ENCODE measurements around the gene RNF115. TPM values are rescaled to one million over a fixed set of nuclear protein-coding genes. Genes with fewer than 3 reads are reported as not detected.
"Not testable (repeated sequence)": the region's sequence is repeated elsewhere in the genome, so short reads cannot be mapped to it uniquely, and the experiment has no call there.

Gene RNF115
- polyA plus RNA-seq, 2 of the 4 experiments (the other 2 are of a cell fraction), result 8.5 to 18.8 TPM

DNA sequence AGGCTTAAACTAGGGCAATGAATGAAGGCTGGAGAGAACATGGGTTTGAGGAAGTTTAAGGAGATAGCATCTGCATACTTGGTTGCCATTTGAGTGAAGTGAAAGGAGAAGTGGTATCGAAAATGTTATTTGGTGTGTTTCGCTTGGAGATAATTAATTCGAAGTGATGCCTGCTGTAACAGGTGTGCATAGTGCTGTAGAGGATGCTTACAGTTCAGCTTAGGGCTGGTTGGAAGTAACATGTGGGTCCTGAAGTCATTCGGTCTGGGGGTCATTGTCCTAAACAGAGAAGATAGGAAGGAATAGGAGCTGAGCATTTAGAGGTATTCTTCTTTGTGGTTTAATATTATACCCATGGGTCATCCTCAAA lies 21.2 kb upstream of the RNF115 start (continued):
- TF ChIP-seq, protein P1, sequence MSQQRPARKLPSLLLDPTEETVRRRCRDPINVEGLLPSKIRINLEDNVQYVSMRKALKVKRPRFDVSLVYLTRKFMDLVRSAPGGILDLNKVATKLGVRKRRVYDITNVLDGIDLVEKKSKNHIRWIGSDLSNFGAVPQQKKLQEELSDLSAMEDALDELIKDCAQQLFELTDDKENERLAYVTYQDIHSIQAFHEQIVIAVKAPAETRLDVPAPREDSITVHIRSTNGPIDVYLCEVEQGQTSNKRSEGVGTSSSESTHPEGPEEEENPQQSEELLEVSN (IDR thresholded peaks at IDR 0.05; ENCODE audit: borderline replicate concordance, low read depth), result no peak
- TF ChIP-seq JUNB (IDR thresholded peaks at IDR 0.05) (no peak), EHMT2 (IDR thresholded peaks at IDR 0.05; ENCODE audit: low read depth) (no peak)

DNA sequence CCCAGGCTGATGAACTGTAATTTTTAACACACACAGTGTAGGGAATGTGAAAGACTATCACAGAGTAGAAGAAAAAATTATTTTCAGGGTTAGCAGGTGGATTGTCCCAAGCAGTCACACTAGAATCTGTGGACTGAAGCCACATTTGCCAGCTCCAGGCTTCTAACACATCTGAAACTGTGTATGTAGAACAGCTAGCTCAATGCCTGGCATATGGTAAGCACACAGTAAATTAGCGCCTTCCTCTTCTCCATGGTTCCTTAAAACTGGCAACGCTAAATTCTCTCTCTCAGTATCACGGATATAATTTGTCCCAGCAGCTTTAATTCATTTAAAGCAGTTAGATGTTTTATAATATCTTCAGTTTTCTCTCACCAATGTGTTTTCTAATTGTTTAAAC lies 19.1 kb upstream of the RNF115 start:
- DNase-seq (ENCODE audit: low read depth in 1 of 2, low spot score in 1 of 2) (no peak), ATAC-seq (no peak), FAIRE-seq (no peak)
- no peak overlapping the region for H3K4me2 ChIP-seq
- H3K4me1 ChIP-seq, result peaks cover 4% of the 10 kb centered on the region; the same call in 1 of the 3 replicates
- TF ChIP-seq TFCP2L1 (CRISPR knock-in tag; IDR thresholded peaks at IDR 0.05), result no peak
- no peak for TF ChIP-seq RFX5 (IDR thresholded peaks at IDR 0.05)
- no peak for TF ChIP-seq ESRRA (IDR thresholded peaks at IDR 0.05; ENCODE audit: borderline replicate concordance, low read length)
- TF ChIP-seq MAFK (IDR thresholded peaks at IDR 0.05; ENCODE audit: partially characterized antibody), result no peak
- TF ChIP-seq HOXB13 (CRISPR knock-in tag; IDR thresholded peaks at IDR 0.05; ENCODE audit: low read depth), result no peak
- ChIA-PET CTCF (interaction anchor here (1.1 to 6.6 kb wide), 4 partner anchors 8 to 171 kb away, joined by 3 to 85 read pairs (median 36); no protein-coding TSS in a partner anchor), POLR2A (no interaction called here)
- H3K27ac ChIP-seq, result no peak overlapping the region
- no peaks in the 10 kb centered on the region for H3K9me3 ChIP-seq
- H3K4me3 ChIP-seq, result no peak overlapping the region
- 95% methylated on average over 3 of the region's 3 CpGs for WGBS (ENCODE audit: missing lambda C conversion rate)

DNA sequence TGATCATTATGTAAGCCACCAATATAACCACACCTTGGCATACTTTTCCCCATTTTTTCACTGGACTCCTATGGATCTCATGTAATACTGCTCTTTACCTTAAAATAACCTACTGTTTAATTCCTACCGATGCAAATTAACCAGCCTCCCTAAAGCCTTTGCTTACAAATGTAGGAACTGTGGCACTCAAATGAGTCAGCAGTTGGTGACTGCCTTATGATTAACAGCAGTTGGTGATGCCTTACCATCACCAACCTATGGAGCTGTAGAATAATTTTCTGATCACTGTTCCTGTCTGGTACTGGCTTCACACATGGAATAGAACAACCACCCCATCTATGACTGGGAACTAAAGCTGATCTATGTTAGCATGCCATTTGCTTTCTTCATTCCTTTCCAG lies 13.8 kb upstream of the RNF115 start:
- H3K27ac ChIP-seq, result no peak overlapping the region
- POLR2A ChIA-PET, result no interaction called here
- H3K9me3 ChIP-seq, result no peaks in the 10 kb centered on the region
- H3K4me2 ChIP-seq, result no peak overlapping the region
- 90% methylated on average over 1 of the region's 1 CpG for WGBS (ENCODE audit: missing lambda C conversion rate)
- no peak for TF ChIP-seq RFX5 (IDR thresholded peaks at IDR 0.05)
- TF ChIP-seq KDM5A (IDR thresholded peaks at IDR 0.05), result no peak
- TF ChIP-seq, protein P2, sequence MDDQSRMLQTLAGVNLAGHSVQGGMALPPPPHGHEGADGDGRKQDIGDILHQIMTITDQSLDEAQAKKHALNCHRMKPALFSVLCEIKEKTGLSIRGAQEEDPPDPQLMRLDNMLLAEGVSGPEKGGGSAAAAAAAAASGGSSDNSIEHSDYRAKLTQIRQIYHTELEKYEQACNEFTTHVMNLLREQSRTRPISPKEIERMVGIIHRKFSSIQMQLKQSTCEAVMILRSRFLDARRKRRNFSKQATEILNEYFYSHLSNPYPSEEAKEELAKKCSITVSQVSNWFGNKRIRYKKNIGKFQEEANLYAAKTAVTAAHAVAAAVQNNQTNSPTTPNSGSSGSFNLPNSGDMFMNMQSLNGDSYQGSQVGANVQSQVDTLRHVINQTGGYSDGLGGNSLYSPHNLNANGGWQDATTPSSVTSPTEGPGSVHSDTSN (IDR thresholded peaks at IDR 0.05), result no peak
- TF ChIP-seq SMC3 (IDR thresholded peaks at IDR 0.05), result no peak
- TF ChIP-seq HEYL (CRISPR knock-in tag; IDR thresholded peaks at IDR 0.05), result no peak
- no peak for TF ChIP-seq NPAS2 (CRISPR knock-in tag; IDR thresholded peaks at IDR 0.05; ENCODE audit: borderline replicate concordance)
- no peak for TF ChIP-seq JUNB (IDR thresholded peaks at IDR 0.05)
- no peak for TF ChIP-seq HOXA7 (CRISPR knock-in tag; IDR thresholded peaks at IDR 0.05)
- no peak for TF ChIP-seq CHD2 (IDR thresholded peaks at IDR 0.05; ENCODE audit: low read length, partially characterized antibody)
- no peak for TF ChIP-seq ZFP36 (IDR thresholded peaks at IDR 0.05; ENCODE audit: borderline replicate concordance, partially characterized antibody)
- no peak for TF ChIP-seq TP53 (CRISPR knock-in tag; IDR thresholded peaks at IDR 0.05)
- TF ChIP-seq, protein P3, sequence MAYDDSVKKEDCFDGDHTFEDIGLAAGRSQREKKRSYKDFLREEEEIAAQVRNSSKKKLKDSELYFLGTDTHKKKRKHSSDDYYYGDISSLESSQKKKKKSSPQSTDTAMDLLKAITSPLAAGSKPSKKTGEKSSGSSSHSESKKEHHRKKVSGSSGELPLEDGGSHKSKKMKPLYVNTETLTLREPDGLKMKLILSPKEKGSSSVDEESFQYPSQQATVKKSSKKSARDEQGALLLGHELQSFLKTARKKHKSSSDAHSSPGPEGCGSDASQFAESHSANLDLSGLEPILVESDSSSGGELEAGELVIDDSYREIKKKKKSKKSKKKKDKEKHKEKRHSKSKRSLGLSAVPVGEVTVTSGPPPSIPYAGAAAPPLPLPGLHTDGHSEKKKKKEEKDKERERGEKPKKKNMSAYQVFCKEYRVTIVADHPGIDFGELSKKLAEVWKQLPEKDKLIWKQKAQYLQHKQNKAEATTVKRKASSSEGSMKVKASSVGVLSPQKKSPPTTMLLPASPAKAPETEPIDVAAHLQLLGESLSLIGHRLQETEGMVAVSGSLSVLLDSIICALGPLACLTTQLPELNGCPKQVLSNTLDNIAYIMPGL (CRISPR knock-in tag; IDR thresholded peaks at IDR 0.05; ENCODE audit: borderline replicate concordance), result no peak
- TF ChIP-seq, protein P4, sequence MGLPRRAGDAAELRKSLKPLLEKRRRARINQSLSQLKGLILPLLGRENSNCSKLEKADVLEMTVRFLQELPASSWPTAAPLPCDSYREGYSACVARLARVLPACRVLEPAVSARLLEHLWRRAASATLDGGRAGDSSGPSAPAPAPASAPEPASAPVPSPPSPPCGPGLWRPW (IDR thresholded peaks at IDR 0.05), result no peak
- TF ChIP-seq PHF8 (IDR thresholded peaks at IDR 0.05; ENCODE audit: borderline replicate concordance, low read depth), result no peak
- ATAC-seq (no peak), DNase-seq (ENCODE audit: low read depth in 1 of 2, low spot score in 1 of 2) (no peak), FAIRE-seq (no peak)
- CTCF ChIA-PET, result interaction anchor here (1.1 to 5.8 kb wide), 4 partner anchors 7 to 11 kb away, joined by 5 to 69 read pairs (median 10); partner anchors contain the start of gene NUDT17
- no peaks in the 10 kb centered on the region for H3K4me1 ChIP-seq
- H3K4me3 ChIP-seq, result no peak overlapping the region

DNA sequence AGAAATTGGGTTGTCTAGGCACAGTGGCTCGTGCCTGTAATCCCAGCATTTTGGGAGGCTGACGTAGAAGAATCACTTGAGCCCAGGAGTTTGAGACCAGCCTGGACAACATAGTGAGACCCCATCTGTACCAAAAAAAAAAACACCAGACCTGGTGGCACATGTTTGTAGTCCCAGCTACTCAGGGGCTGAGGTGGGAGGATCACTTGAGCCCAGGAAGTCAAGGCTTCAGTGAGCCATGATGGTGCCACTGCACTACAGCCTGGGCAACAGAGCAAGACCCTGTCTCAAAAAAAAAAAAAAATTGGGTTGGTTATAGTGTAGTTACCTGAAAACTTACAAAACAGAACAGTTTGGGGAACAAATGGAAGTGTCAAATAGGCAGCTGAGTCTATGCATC lies 6.9 kb upstream of the RNF115 start:
- DNase-seq (ENCODE audit: low read depth in 1 of 2, low spot score in 1 of 2); H3K4me2 ChIP-seq; H3K4me1 ChIP-seq; H3K27ac ChIP-seq; ATAC-seq; FAIRE-seq; H3K9me3 ChIP-seq; H3K4me3 ChIP-seq: not testable (repeated sequence)
- POLR2A ChIA-PET, result interaction anchor here (1.1 kb wide), 1 partner anchor 15 kb away, joined by 4 read pairs; the partner anchor contains the start of gene NUDT17
- CTCF ChIA-PET, result interaction anchor here (0.6 to 8.5 kb wide), 7 partner anchors 8 to 100 kb away, joined by 3 to 109 read pairs (median 3); partner anchors contain the start of gene NUDT17
- WGBS (ENCODE audit: missing lambda C conversion rate), result 95% methylated on average over 2 of the region's 2 CpGs

Data from A549 (cell line).